GM21447 (cell line): ENCODE measurements around the gene C3orf22.

ENCODE experiments used
- ATAC-seq: cut with Tn5 transposase; IDR thresholded peaks from one replicate; pipeline ENCODE4 v1.9.1; 2021; ENCODE audit not compliant: unreplicated experiment

Gene C3orf22

DNA sequence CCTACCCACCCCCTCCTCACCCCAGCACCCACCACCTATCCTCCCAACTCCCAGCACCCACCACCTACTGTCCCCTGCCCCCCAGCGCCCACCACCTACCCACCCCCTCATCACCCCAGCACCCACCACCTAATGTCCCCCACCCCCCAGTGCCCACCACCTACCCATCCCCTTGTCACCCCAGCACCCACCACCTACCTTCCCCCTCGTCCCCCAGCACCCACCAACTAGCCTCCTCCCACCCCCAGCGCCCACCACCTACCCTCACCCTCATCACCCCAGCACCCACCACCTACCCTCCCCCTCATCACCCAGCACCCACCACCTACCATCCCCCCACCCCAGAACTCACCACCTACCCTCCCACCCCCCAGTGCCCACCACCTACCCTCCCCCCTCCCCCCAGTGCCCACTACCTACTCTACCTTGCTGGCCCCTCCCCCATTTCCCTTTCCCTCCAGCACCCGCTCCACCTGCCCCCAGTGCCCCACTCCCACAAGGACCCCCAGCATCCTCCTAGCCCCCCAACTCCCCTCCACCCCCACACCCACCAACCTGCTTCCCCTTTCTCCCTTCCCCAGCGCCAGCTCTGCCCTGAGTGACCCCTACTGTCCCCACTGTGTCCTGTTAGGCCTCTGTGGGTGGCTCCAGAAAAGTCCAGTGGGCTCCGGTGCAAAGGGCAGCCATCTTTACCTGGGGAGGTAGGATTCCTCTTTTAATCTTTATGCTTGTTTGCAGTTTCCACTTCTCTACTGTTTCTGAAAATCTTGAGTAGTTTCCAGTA is 42.4 kb downstream of the C3orf22 start:
- ATAC-seq, result no peak

DNA sequence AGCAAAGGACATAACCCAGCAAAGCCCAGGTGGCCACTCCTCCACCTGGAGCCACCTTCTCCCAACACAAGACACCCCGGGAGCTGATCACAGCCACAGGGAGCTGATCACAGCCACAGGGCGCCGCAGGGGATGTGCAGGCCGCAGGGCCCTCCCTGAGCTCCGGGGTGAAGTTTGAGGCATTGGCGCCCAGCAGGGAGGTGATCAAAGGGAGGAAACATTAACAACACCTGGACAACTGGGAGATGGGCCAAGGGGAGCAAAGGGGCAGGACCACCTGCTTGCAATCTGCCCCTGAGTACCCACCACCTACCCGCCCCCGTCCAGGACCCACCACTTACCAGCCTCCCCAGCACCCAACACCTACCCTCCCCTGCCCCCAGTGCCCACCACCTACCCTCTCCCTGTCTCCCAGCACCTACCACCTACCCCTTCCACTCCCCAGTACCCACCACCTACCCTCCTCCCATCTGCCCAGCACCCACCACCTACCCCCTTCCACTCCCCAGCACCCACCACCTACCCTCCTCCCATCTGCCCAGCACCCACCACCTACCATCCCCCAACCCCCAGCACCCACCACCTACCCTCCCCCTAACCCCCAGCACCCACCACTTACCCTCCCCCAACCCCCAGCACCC is 43.5 kb downstream of the C3orf22 start:
- no peak for ATAC-seq

- no peak for ATAC-seq
Measured at GRCh38 chr3:126514161-126514560, 44.6 kb downstream of the C3orf22 start.

GRCh38 chr3:126512916-126513650 is 45.6 kb downstream of the C3orf22 start:
- ATAC-seq, result no peak

GRCh38 chr3:126512026-126512425 is 46.7 kb downstream of the C3orf22 start:
- no peak for ATAC-seq

DNA sequence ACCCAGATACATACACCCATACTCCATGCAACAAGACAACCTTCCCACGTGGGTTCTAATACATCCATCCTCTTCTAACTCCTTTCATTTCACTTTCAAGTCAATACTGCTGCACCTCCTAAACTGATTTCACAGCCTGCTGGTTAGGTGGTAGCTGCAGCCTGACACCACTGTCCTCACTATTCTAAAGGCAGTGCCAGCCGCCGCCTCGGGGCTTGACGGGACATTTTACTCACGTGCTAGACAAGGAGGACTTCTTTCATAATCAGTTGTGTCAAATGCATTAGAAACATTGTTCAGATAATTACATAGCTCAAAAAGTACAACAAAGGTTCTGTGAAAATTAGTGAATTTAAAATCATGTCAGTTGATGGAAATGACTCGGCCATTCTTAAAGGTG is 47.4 kb downstream of the C3orf22 start:
- ATAC-seq, result no peak

DNA sequence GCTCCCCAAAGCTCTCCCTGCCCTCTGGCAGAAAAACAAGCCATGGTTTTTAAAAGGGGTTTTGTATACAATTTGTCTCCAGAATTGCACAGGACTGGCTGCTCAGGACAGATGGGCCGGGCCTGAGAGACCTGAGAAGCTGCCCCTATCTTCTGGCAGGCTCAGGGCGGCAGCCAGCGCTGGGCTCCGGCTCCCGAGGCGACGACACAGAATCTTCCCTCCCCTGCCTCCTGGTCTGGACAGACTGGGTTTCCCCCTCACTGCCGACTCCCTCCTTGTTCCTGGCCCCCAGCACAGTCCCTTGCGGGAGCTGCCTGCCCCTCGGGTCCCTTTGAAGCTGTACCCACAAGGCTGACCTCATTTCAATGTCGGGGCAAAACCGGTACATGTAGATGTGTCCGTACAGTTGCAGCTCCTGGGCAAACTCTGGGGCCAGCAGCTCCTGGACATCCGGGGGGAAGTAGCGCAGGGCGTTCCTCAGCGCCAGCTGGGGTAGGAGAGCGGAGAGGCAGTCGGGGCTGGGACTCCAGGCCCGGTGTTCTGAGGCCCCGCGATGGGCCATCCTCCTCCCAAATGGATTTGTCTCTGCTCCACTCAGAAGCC is 48.3 kb downstream of the C3orf22 start:
- ATAC-seq, result no peak

GRCh38 chr3:126509597-126510307 is 49.0 kb downstream of the C3orf22 start:
- ATAC-seq, result no peak

- ATAC-seq, result no peak
Measured at GRCh38 chr3:126508564-126508964, 50.2 kb downstream of the C3orf22 start.

DNA sequence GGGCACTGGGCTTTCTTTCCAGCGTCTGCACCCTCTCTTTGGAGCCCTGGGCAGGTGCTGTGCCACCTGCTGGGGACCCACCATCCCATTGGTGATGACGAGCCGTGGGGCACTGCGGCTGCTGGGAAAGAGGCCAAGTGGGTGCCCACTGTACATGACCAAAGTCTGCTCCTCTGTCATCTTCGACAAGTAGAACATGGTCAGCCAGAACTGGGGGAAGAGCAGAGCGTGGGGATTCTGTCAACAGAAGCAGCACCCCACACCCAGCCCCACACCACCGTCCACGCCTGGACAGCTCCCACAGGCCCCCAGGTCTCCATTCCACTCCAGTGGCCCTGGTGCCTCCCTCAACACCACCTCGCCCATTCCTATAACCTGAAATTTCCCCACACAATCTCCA is 50.8 kb downstream of the C3orf22 start:
- ATAC-seq, result no peak

DNA sequence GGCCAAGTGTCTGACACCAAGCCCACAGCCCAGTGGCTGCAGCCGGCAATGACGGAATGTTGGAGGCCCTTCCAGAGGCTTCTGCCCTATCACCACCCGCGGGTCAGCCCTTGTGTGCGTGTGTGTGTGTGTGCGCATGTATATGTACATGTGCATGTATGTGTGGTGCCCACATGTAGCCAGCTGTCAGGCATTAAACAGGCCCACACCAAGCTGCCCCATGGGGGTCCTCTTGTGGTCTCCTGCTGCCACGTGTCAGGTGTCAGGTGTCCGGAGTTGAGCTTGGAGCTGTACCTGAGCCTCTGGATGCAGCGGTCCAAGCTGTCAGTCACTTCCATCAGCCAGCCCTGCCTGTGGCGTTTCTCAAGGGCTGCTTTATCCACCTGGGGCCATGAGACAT is 55.0 kb downstream of the C3orf22 start:
- ATAC-seq, result no peak

GRCh38 chr3:126502656-126503055 is 56.1 kb downstream of the C3orf22 start:
- no peak for ATAC-seq

GRCh38 chr3:126501736-126502135 is 57.0 kb downstream of the C3orf22 start:
- no peak for ATAC-seq

DNA sequence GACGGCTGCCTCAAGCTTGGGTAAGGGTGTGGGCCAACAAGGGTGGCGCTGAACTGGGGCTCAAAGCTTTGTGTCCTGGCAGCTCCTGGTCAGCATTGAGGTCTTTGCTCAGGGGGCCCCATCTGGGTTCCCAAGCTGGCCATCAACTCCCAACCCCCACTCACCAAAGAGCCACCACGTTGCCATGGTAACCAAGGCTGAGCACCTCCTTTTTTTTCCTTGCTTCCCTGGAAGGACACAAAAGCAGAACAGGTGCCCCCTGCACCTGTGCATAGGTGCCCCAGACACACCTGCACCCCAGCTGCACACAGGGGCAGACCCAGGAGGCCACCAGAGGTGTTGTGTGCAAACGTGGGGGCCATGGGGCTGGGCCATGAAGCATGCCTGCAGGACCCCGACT is 57.7 kb downstream of the C3orf22 start:
- no peak for ATAC-seq

GRCh38 chr3:126500016-126500415 is 58.7 kb downstream of the C3orf22 start:
- no peak for ATAC-seq
